GM18951 (cell line): Measurements from ENCODE around the gene KRT77.
"Not testable (repeated sequence)": the region's sequence is repeated elsewhere in the genome, so short reads cannot be mapped to it uniquely, and the experiment has no call there.

Experiments
- POLR2A ChIP-seq: IDR thresholded peaks from 4 replicates; pipeline ENCODE4 v1.6.1; 2011; ENCODE audit warnings: mild to moderate bottlenecking; ENCODE audit not compliant: insufficient read length, insufficient read depth; ENCODE audit errors: extremely low read depth
- in situ Hi-C: fragments of 300-500 bp; cut with MboI; formaldehyde crosslinking; loops from one replicate; pipeline ENCODE4 v1.12.0; 2022; ENCODE audit warnings: low sequenced_read_pairs, mixed read lengths, inconsistent platforms; ENCODE audit not compliant: unreplicated experiment

The KRT77 gene

GRCh38 chr12:52714887-52715281, 11.6 kb upstream of the KRT77 start:
- in situ Hi-C loops = no loop called here
- no peak for TF ChIP-seq POLR2A

GRCh38 chr12:52713960-52714886, 10.9 kb upstream of the KRT77 start:
- in situ Hi-C loops = no loop called here
- no peak for TF ChIP-seq POLR2A

GRCh38 chr12:52712122-52712521, 8.8 kb upstream of the KRT77 start:
- in situ Hi-C loops = not testable (repeated sequence)

GRCh38 chr12:52710730-52711129, 7.4 kb upstream of the KRT77 start:
- no peak for TF ChIP-seq POLR2A
- in situ Hi-C loops = no loop called here

GRCh38 chr12:52708010-52708409, 4.7 kb upstream of the KRT77 start:
- TF ChIP-seq POLR2A = no peak
- in situ Hi-C loops = no loop called here

GRCh38 chr12:52704464-52704863, 1.1 kb upstream of the KRT77 start:
- no peak for TF ChIP-seq POLR2A
- in situ Hi-C loops = no loop called here

GRCh38 chr12:52703878-52704277, 554 bp upstream of the KRT77 start:
- in situ Hi-C loops = no loop called here

GRCh38 chr12:52702338-52702737, 986 bp downstream of the KRT77 start:
- TF ChIP-seq POLR2A = no peak
- in situ Hi-C loops = no loop called here

More at GRCh38 chr12:52703878-52704277, 554 bp upstream of the KRT77 start:
- no peak for TF ChIP-seq POLR2A

- in situ Hi-C loops = no loop called here
- no peak for TF ChIP-seq POLR2A
Observed at GRCh38 chr12:52701281-52701680, 2.0 kb downstream of the KRT77 start.

GRCh38 chr12:52699960-52700359, 3.4 kb downstream of the KRT77 start:
- in situ Hi-C loops = no loop called here
- no peak for TF ChIP-seq POLR2A

GRCh38 chr12:52699373-52699772, 4.0 kb downstream of the KRT77 start:
- in situ Hi-C loops = no loop called here
- no peak for TF ChIP-seq POLR2A

GRCh38 chr12:52698651-52699340, 4.5 kb downstream of the KRT77 start:
- in situ Hi-C loops = no loop called here

GRCh38 chr12:52697058-52697582, 6.2 kb downstream of the KRT77 start:
- in situ Hi-C loops = no loop called here
- TF ChIP-seq POLR2A = no peak

More at GRCh38 chr12:52698651-52699340, 4.5 kb downstream of the KRT77 start:
- TF ChIP-seq POLR2A = no peak
